AG10803 (cell line): ENCODE data around the gene ZZZ3.

Experiments
- DNase-seq: peaks from one replicate; pipeline ENCODE4 v3.0.0; 2010; ENCODE audit warnings: low read depth
- H3K4me3 ChIP-seq: 2 replicates; pipeline ENCODE4 v1.5.1; 2011; ENCODE audit warnings: mild to moderate bottlenecking, low read length, control low read depth
- CTCF ChIP-seq: conservative IDR thresholded peaks from 2 replicates; pipeline ENCODE4 v1.5.1; 2011; ENCODE audit warnings: mild to moderate bottlenecking, low read length, control low read depth, inconsistent platforms

The ZZZ3 gene

GRCh38 chr1:77670330-77670729 lies 12.1 kb downstream of the ZZZ3 start:
- no peak for DNase-seq
- no peak overlapping the region for H3K4me3 ChIP-seq
- no peak for TF ChIP-seq CTCF

- TF ChIP-seq CTCF, result no peak
- no peak for DNase-seq
- no peak overlapping the region for H3K4me3 ChIP-seq
These were observed 13.5 kb downstream of the ZZZ3 start for GRCh38 chr1:77668924-77669449.

GRCh38 chr1:77664939-77665516 lies 17.4 kb downstream of the ZZZ3 start:
- no peak for TF ChIP-seq CTCF
- peak; percentile 19 for DNase-seq

GRCh38 chr1:77661696-77662095 lies 20.8 kb downstream of the ZZZ3 start:
- TF ChIP-seq CTCF, result no peak
- DNase-seq, result no peak
- H3K4me3 ChIP-seq, result no peak overlapping the region

More at GRCh38 chr1:77664939-77665516, 17.4 kb downstream of the ZZZ3 start:
- H3K4me3 ChIP-seq, result no peak overlapping the region

GRCh38 chr1:77659879-77660593 lies 22.4 kb downstream of the ZZZ3 start:
- no peak for TF ChIP-seq CTCF
- no peak for DNase-seq
- H3K4me3 ChIP-seq, result no peak overlapping the region

- H3K4me3 ChIP-seq, result no peak overlapping the region
- TF ChIP-seq CTCF, result no peak
- DNase-seq, result no peak
These were observed 24.2 kb downstream of the ZZZ3 start for GRCh38 chr1:77658271-77658670.

GRCh38 chr1:77655431-77655974 lies 27.0 kb downstream of the ZZZ3 start:
- no peak for DNase-seq
- H3K4me3 ChIP-seq, result no peak overlapping the region
- no peak for TF ChIP-seq CTCF
